H1 (cell line): ENCODE results near the gene ECPAS. TPM values are rescaled to one million over a fixed set of nuclear protein-coding genes. Genes with fewer than 3 reads are reported as not detected.

Source experiments
- CHD7 ChIP-seq: fragments of 300-600 bp; sonication (generic); IDR thresholded peaks from 2 replicates; pipeline ENCODE4 v1.7.1; 2012; ENCODE audit warnings: low read length, moderate library complexity, mild to moderate bottlenecking, inconsistent platforms; ENCODE audit not compliant: insufficient replicate concordance
- E2F6 ChIP-seq: IDR thresholded peaks from 2 replicates; pipeline ENCODE4 v1.6.1; 2012; ENCODE audit warnings: inconsistent platforms
- EGR1 ChIP-seq: IDR thresholded peaks from 2 replicates; pipeline ENCODE4 v1.6.1; 2011; ENCODE audit warnings: low read depth, low read length, borderline replicate concordance
- FOSL1 ChIP-seq: IDR thresholded peaks from 2 replicates; pipeline ENCODE4 v1.6.1; 2011; ENCODE audit warnings: mild to moderate bottlenecking, low read depth, low read length, moderate library complexity; ENCODE audit not compliant: insufficient read depth
- NANOG ChIP-seq: IDR thresholded peaks from 2 replicates; pipeline ENCODE4 v1.6.1; 2011; ENCODE audit warnings: low read length, low read depth, mild to moderate bottlenecking, inconsistent platforms; ENCODE audit not compliant: insufficient read depth, poor library complexity, severe bottlenecking
- RAD21 ChIP-seq, 2 experiments: IDR thresholded peaks in 1 of 2; conservative IDR thresholded peaks in 1 of 2; 2 replicates each; pipeline ENCODE4 v1.6.1; 2011; ENCODE audit warnings: low read depth in 2 of 2, low read length in 2 of 2, improper control_type of control experiment in 1 of 2, inconsistent platforms in 1 of 2, mild to moderate bottlenecking in 1 of 2, moderate library complexity in 1 of 2
- SIX5 ChIP-seq: IDR thresholded peaks from 2 replicates; pipeline ENCODE4 v1.6.1; 2011; ENCODE audit warnings: mild to moderate bottlenecking, low read depth, low read length
- SP2 ChIP-seq: IDR thresholded peaks from 2 replicates; pipeline ENCODE4 v1.6.1; 2012; ENCODE audit warnings: mild to moderate bottlenecking, low read length, inconsistent platforms
- SP4 ChIP-seq: IDR thresholded peaks from 2 replicates; pipeline ENCODE4 v1.6.1; 2012; ENCODE audit warnings: low read length, inconsistent platforms
- TAF7 ChIP-seq: optimal IDR thresholded peaks from 2 replicates; pipeline ENCODE3; 2011; ENCODE audit warnings: low read depth, mild to moderate bottlenecking, inconsistent platforms, low read length, moderate library complexity, borderline replicate concordance
- YY1 ChIP-seq: IDR thresholded peaks from 2 replicates; pipeline ENCODE4 v1.6.1; 2011; ENCODE audit warnings: low read depth, mild to moderate bottlenecking, low read length
- polyA plus RNA-seq, 7 experiments: library from polyadenylated mRNA; depleted of rRNA in 3 of 7; stranded (reverse) in 5 of 7; unstranded in 2 of 7; fragments of >200 nt in 5 of 7; fragments of 200-250 nt in 2 of 7; gene quantifications; 1 replicate in 5 of 7; 2 replicates in 1 of 7; 4 replicates in 1 of 7; pipeline versions ENCODE4 v1.2.1 to v1.2.3, GENCODE V29; 2011 to 2013; ENCODE audit warnings: missing spikeins in 2 of 7, mixed read lengths in 2 of 7
- total RNA-seq: library from RNA; stranded (reverse); fragmentation: NEBNext Ultra II Directional; extraction: Animal tissue kit (Norgen Biotek cat#: 25700); gene quantifications from 2 replicates; pipeline ENCODE4 v1.2.1, GENCODE V29; 2021

Gene ECPAS
- total and polyA plus RNA-seq, 2 of the 8 experiments (the other 6 are each of a cell fraction or from before 2014, with no cell fraction given): 20.9 to 131 TPM

DNA sequence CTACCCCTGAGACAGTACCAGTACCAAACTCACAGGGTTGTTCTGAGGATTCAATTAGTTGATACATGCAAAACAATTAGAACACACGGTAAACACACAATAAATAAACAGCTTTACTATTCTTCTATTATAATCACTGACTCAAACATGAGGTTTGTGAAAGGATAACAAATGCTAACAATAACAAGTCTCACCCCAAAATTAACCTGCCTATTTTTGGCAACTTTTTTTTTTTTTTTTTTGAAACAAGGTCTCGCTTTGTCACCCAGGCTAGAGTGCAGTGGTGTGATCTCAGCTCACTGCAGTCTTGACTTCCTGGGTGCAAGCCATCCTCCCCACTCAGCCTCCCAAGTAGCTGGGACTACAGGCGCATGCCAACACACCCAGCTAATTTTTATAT lies 6.5 kb downstream of the ECPAS start (continued):
- TF ChIP-seq CHD7 (no peak), YY1 (no peak), FOSL1 (no peak), SP4 (no peak), TAF7 (no peak), NANOG (no peak), RAD21 (IDR thresholded peaks at IDR 0.05 in 1 of 2, conservative IDR thresholded peaks at IDR 0.05 in 1 of 2; ENCODE audit: low read depth in 2 of 2, low read length in 2 of 2) (no peak), E2F6 (no peak), SP2 (no peak), SIX5 (no peak), EGR1 (no peak)
